Neuronal stem cell (in vitro differentiated cells): ENCODE data around the gene MPPED2.

Source experiments
- DNase-seq: peaks from one replicate; pipeline ENCODE4 v3.0.0-alpha.2; 2013; ENCODE audit warnings: low spot score
- H2AFZ ChIP-seq: one replicate; pipeline ENCODE4 v1.6.1; 2013; ENCODE audit warnings: mild to moderate bottlenecking, low read length, inconsistent platforms
- H2AK5ac ChIP-seq: 2 replicates; pipeline ENCODE4 v1.6.1; 2013; ENCODE audit warnings: low read depth, mild to moderate bottlenecking, inconsistent platforms, low read length, moderate library complexity, mixed read lengths
- H2BK120ac ChIP-seq: 2 replicates; pipeline ENCODE4 v1.6.1; 2013; ENCODE audit warnings: low read depth, mild to moderate bottlenecking, inconsistent platforms, low read length, moderate library complexity, mixed read lengths
- H2BK12ac ChIP-seq: one replicate; pipeline ENCODE4 v1.6.1; 2013; ENCODE audit warnings: low read length, inconsistent platforms
- H2BK15ac ChIP-seq: 2 replicates; pipeline ENCODE4 v1.6.1; 2013; ENCODE audit warnings: mild to moderate bottlenecking, low read length, inconsistent platforms, mixed read lengths
- H2BK5ac ChIP-seq: one replicate; pipeline ENCODE4 v1.6.1; 2013; ENCODE audit warnings: inconsistent platforms, mild to moderate bottlenecking, low read length, moderate library complexity
- H3K14ac ChIP-seq: one replicate; pipeline ENCODE4 v1.6.1; 2013; ENCODE audit warnings: low read length, inconsistent platforms
- H3K18ac ChIP-seq: 2 replicates; pipeline ENCODE4 v1.6.1; 2013; ENCODE audit warnings: low read length, inconsistent platforms
- H3K23ac ChIP-seq: 2 replicates; pipeline ENCODE4 v1.6.1; 2013; ENCODE audit warnings: low read depth, mild to moderate bottlenecking, mixed read lengths, low read length, inconsistent platforms; ENCODE audit not compliant: poor library complexity
- H3K27ac ChIP-seq: replicated peaks from 3 replicates; pipeline ENCODE4 v1.5.1; 2013; ENCODE audit warnings: low read length, inconsistent platforms
- H3K27me3 ChIP-seq, 3 experiments: 2 replicates each; pipeline ENCODE4 v1.6.1; 2013; ENCODE audit warnings: low read length in 3 of 3, mild to moderate bottlenecking in 2 of 3, inconsistent platforms in 1 of 3, low read depth in 1 of 3, mixed read lengths in 1 of 3, moderate library complexity in 1 of 3; ENCODE audit not compliant: control insufficient read depth in 3 of 3, insufficient read depth in 3 of 3
- H3K36me3 ChIP-seq, 2 donors: replicated peaks in 1 of 2; 2 replicates each; pipeline ENCODE4 v1.6.1; 2013; ENCODE audit warnings: low read length in 2 of 2; ENCODE audit not compliant: control insufficient read depth in 2 of 2, insufficient read depth in 2 of 2
- H3K4ac ChIP-seq: 2 replicates; pipeline ENCODE4 v1.6.1; 2013; ENCODE audit warnings: inconsistent platforms, mild to moderate bottlenecking, low read length, moderate library complexity
- H3K4me1 ChIP-seq, 2 donors: 1 replicate in 1 of 2; 2 replicates in 1 of 2; pipeline ENCODE4 v1.6.1; 2013; ENCODE audit warnings: low read length in 2 of 2, low read depth in 1 of 2; ENCODE audit not compliant: control insufficient read depth in 2 of 2, insufficient read depth in 1 of 2
- H3K4me2 ChIP-seq: one replicate; pipeline ENCODE4 v1.6.1; 2013; ENCODE audit warnings: mild to moderate bottlenecking, low read length, inconsistent platforms; ENCODE audit not compliant: insufficient read depth, poor library complexity, severe bottlenecking
- H3K4me3 ChIP-seq, 2 donors: 2 replicates each; pipeline ENCODE4 v1.5.1; 2013; ENCODE audit warnings: low read length in 2 of 2, mild to moderate bottlenecking in 2 of 2, inconsistent platforms in 1 of 2, moderate library complexity in 1 of 2
- H3K79me1 ChIP-seq: one replicate; pipeline ENCODE4 v1.6.1; 2013; ENCODE audit warnings: low read depth, mild to moderate bottlenecking, inconsistent platforms, low read length, moderate library complexity
- H3K9ac ChIP-seq: one replicate; pipeline ENCODE4 v1.6.1; 2013; ENCODE audit warnings: mild to moderate bottlenecking, low read depth, low read length, inconsistent platforms; ENCODE audit not compliant: poor library complexity
- H3K9me3 ChIP-seq, 2 donors: replicated peaks in 1 of 2; 2 replicates each; pipeline versions ENCODE3 to v1.6.1; 2013; ENCODE audit warnings: low read length in 2 of 2, mild to moderate bottlenecking in 2 of 2, inconsistent platforms in 1 of 2, low read depth in 1 of 2, mixed read lengths in 1 of 2, moderate library complexity in 1 of 2; ENCODE audit not compliant: control insufficient read depth in 2 of 2, insufficient read depth in 1 of 2
- H4K8ac ChIP-seq: one replicate; pipeline ENCODE4 v1.6.1; 2013; ENCODE audit warnings: low read depth, mild to moderate bottlenecking, inconsistent platforms, low read length, moderate library complexity
- H4K91ac ChIP-seq: one replicate; pipeline ENCODE4 v1.6.1; 2013; ENCODE audit warnings: low read length, low read depth, mild to moderate bottlenecking, inconsistent platforms; ENCODE audit not compliant: poor library complexity
- WGBS, 2 donors: extraction: QIAGEN DNeasy Blood & Tissue Kit; methylation state at CpG; one replicate each; pipeline ENCODE4 v1.1.7; 2013; ENCODE audit warnings: missing lambda C conversion rate in 2 of 2, mixed read lengths in 1 of 2; ENCODE audit not compliant: insufficient read length in 2 of 2, insufficient replicate concordance in 1 of 2; ENCODE audit errors: extremely low coverage in 2 of 2; 5-methylcytosine and 5-hydroxymethylcytosine counted together

Gene MPPED2

GRCh38 chr11:30423886-30424285 lies 162.3 kb downstream of the MPPED2 start:
- Histone ChIP-seq H2BK120ac (no peak overlapping the region), H3K27ac (no peak overlapping the region), H3K23ac (no peak overlapping the region), H3K9ac (no peak overlapping the region), H3K79me1 (no peaks in the 10 kb centered on the region), H2AFZ (no peak overlapping the region), H3K4me3 (no peak overlapping the region), H3K4me2 (no peak overlapping the region), H2BK15ac (no peak overlapping the region), H3K36me3 (no peaks in the 10 kb centered on the region), H3K4ac (no peak overlapping the region), H4K8ac (no peak overlapping the region), H3K4me1 (peaks cover 3 to 30% of the 10 kb centered on the region in 2 donors), H2AK5ac (no peak overlapping the region), H2BK5ac (no peak overlapping the region), H4K91ac (no peak overlapping the region), H3K9me3 (no peaks in the 10 kb centered on the region), H3K18ac (no peak overlapping the region), H2BK12ac (no peak overlapping the region), H3K14ac (no peak overlapping the region), H3K27me3 (peaks cover 0 to 13% (median 0%) of the 10 kb centered on the region in 3 experiments)
- no peak for DNase-seq
- WGBS, 2 donors, result no CpG with 5 or more reads among the region's 6 CpGs

- H3K79me1 ChIP-seq, result no peaks in the 10 kb centered on the region
- no peak overlapping the region for H3K18ac ChIP-seq
- no peak overlapping the region for H3K4me2 ChIP-seq
- no peak overlapping the region for H2AFZ ChIP-seq
- WGBS, 2 donors, result no CpG with 5 or more reads among the region's 5 CpGs
- no peak overlapping the region for H3K4ac ChIP-seq
- no peak overlapping the region for H4K8ac ChIP-seq
- H3K36me3 ChIP-seq, result no peaks in the 10 kb centered on the region
- no peak overlapping the region for H2BK5ac ChIP-seq
- H3K27me3 ChIP-seq, result peaks cover 0 to 13% (median 0%) of the 10 kb centered on the region in 3 experiments
- no peak overlapping the region for H2BK15ac ChIP-seq
- no peak for DNase-seq
- H3K27ac ChIP-seq, result no peak overlapping the region
- H3K23ac ChIP-seq, result no peak overlapping the region
- no peaks in the 10 kb centered on the region for H3K9me3 ChIP-seq
- H3K4me1 ChIP-seq, result peaks cover 3 to 30% of the 10 kb centered on the region in 2 donors
- H3K4me3 ChIP-seq, result no peak overlapping the region
- no peak overlapping the region for H3K9ac ChIP-seq
- H2BK120ac ChIP-seq, result no peak overlapping the region
- H2AK5ac ChIP-seq, result no peak overlapping the region
- no peak overlapping the region for H2BK12ac ChIP-seq
- no peak overlapping the region for H3K14ac ChIP-seq
- H4K91ac ChIP-seq, result no peak overlapping the region
Measured at GRCh38 chr11:30423279-30423648, 162.9 kb downstream of the MPPED2 start.

- H2BK12ac ChIP-seq, result no peak overlapping the region
- H3K4me3 ChIP-seq, result no peak overlapping the region
- no peak overlapping the region for H3K23ac ChIP-seq
- H3K14ac ChIP-seq, result no peak overlapping the region
- H4K91ac ChIP-seq, result no peak overlapping the region
- no peak overlapping the region for H3K4ac ChIP-seq
- no peaks in the 10 kb centered on the region for H3K9me3 ChIP-seq
- H3K18ac ChIP-seq, result no peak overlapping the region
- no peaks in the 10 kb centered on the region for H3K79me1 ChIP-seq
- H3K4me2 ChIP-seq, result no peak overlapping the region
- H2BK5ac ChIP-seq, result no peak overlapping the region
- peaks cover 0 to 13% (median 0%) of the 10 kb centered on the region in 3 experiments for H3K27me3 ChIP-seq
- H2BK15ac ChIP-seq, result no peak overlapping the region
- no peak overlapping the region for H4K8ac ChIP-seq
- H3K36me3 ChIP-seq, result no peaks in the 10 kb centered on the region
- DNase-seq, result peak; percentile 56
- H3K4me1 ChIP-seq, result peaks cover 3 to 30% of the 10 kb centered on the region in 2 donors
- no peak overlapping the region for H2BK120ac ChIP-seq
- H2AFZ ChIP-seq, result no peak overlapping the region
- H3K27ac ChIP-seq, result peak overlapping the region; percentile 63
- no peak overlapping the region for H3K9ac ChIP-seq
- no peak overlapping the region for H2AK5ac ChIP-seq
- no CpG with 5 or more reads among the region's 5 CpGs for WGBS, 2 donors
Measured at GRCh38 chr11:30422447-30423278, 163.5 kb downstream of the MPPED2 start.

GRCh38 chr11:30420233-30420787 lies 165.8 kb downstream of the MPPED2 start:
- H3K9me3 ChIP-seq, result no peaks in the 10 kb centered on the region

More at GRCh38 chr11:30420233-30420787, 165.8 kb downstream of the MPPED2 start:
- peaks cover 3 to 26% of the 10 kb centered on the region in 2 donors for H3K4me1 ChIP-seq
- no peak overlapping the region for H3K4ac ChIP-seq
- H2BK5ac ChIP-seq, result no peak overlapping the region
- H4K8ac ChIP-seq, result no peak overlapping the region
- H3K27me3 ChIP-seq, result peaks cover 0 to 13% (median 0%) of the 10 kb centered on the region in 3 experiments
- no peak overlapping the region for H4K91ac ChIP-seq
- no peak overlapping the region for H2BK120ac ChIP-seq
- no peak overlapping the region for H2BK12ac ChIP-seq
- no peak overlapping the region for H3K4me2 ChIP-seq
- no peak overlapping the region for H3K27ac ChIP-seq
- no peaks in the 10 kb centered on the region for H3K36me3 ChIP-seq
- no peak overlapping the region for H2AFZ ChIP-seq
- no peak for DNase-seq
- no peak overlapping the region for H3K9ac ChIP-seq
- no peak overlapping the region for H3K4me3 ChIP-seq
- no peak overlapping the region for H2BK15ac ChIP-seq
- H2AK5ac ChIP-seq, result no peak overlapping the region
- no peaks in the 10 kb centered on the region for H3K79me1 ChIP-seq
- no CpG with 5 or more reads among the region's 5 CpGs for WGBS, 2 donors
- no peak overlapping the region for H3K18ac ChIP-seq
- H3K23ac ChIP-seq, result no peak overlapping the region
- no peak overlapping the region for H3K14ac ChIP-seq
